IPS DF 6.9 (cell line): Measurements from ENCODE around the gene GIMAP8.
"Not testable (repeated sequence)": the region's sequence is repeated elsewhere in the genome, so short reads cannot be mapped to it uniquely, and the experiment has no call there.

Experiments
- DNase-seq: peaks from one replicate; pipeline ENCODE4 v3.0.0-alpha.2; 2013; ENCODE audit warnings: low read depth, low spot score
- H3K27ac ChIP-seq: one replicate; pipeline ENCODE4 v1.5.1; 2013; ENCODE audit warnings: low read length, control low read depth
- H3K27me3 ChIP-seq: 2 replicates; pipeline ENCODE4 v1.6.1; 2013; ENCODE audit warnings: mild to moderate bottlenecking, low read length; ENCODE audit not compliant: control insufficient read depth, insufficient read depth
- H3K36me3 ChIP-seq: 2 replicates; pipeline ENCODE4 v1.6.1; 2013; ENCODE audit warnings: low read length; ENCODE audit not compliant: control insufficient read depth, insufficient read depth
- H3K4me1 ChIP-seq: 2 replicates; pipeline ENCODE4 v1.6.1; 2013; ENCODE audit warnings: low read length; ENCODE audit not compliant: control insufficient read depth, insufficient read depth
- H3K4me3 ChIP-seq: 2 replicates; pipeline ENCODE4 v1.5.1; 2013; ENCODE audit warnings: mild to moderate bottlenecking, low read length
- H3K9me3 ChIP-seq: 2 replicates; pipeline ENCODE4 v1.6.1; 2013; ENCODE audit warnings: low read length, inconsistent platforms; ENCODE audit not compliant: control insufficient read depth, insufficient read depth
- WGBS: extraction: QIAGEN DNeasy Blood & Tissue Kit; methylation state at CpG from one replicate; pipeline ENCODE4 v1.1.7; 2013; ENCODE audit warnings: mixed read lengths, missing lambda C conversion rate; ENCODE audit not compliant: insufficient read length, insufficient coverage; 5-methylcytosine and 5-hydroxymethylcytosine counted together

The GIMAP8 gene

DNA sequence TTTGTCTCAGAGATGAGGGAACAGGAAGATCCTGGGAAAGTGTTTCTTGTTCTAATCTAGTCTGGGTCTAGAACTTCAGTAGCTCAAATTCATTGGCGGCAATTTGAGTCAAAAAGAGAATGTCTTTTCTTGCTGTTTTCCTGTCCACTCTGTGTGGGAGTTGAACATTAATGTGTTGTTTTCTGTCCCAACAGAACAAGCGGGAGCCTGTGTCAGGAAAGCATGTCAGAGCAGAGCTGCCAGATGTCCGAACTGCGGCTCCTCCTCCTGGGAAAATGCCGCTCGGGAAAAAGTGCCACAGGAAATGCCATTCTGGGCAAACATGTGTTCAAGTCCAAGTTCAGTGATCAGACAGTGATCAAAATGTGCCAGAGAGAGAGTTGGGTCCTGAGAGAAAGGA, 16.0 kb downstream of the GIMAP8 start:
- H3K4me1 ChIP-seq: no peaks in the 10 kb centered on the region
- no CpG with 5 or more reads among the region's 6 CpGs for WGBS
- H3K4me3 ChIP-seq: no peak overlapping the region
- H3K36me3 ChIP-seq: no peaks in the 10 kb centered on the region
- H3K9me3 ChIP-seq: no peaks in the 10 kb centered on the region
- no peak for DNase-seq
- no peak overlapping the region for H3K27ac ChIP-seq
- H3K27me3 ChIP-seq: no peaks in the 10 kb centered on the region

DNA sequence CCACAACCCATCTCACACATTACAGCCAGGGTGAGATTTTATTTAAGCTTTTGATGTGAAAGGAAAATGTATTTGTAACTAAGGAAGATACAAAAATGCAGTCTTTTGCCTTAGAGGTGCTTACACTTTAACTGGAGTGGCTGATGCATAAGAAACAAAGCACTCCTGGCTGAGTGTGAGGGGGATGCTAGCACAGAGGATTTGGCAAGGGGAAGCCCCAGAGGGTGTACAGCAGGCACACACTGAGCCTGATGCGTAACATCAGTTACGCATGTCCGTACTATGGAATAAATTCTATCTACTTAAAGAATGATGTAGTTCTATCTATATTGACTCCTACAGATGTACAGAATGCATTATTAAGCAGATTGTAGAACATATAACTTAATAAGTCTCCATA, 17.8 kb downstream of the GIMAP8 start:
- no peak overlapping the region for H3K4me3 ChIP-seq
- no peaks in the 10 kb centered on the region for H3K4me1 ChIP-seq
- no peaks in the 10 kb centered on the region for H3K27me3 ChIP-seq
- WGBS: no CpG with 5 or more reads among the region's 3 CpGs
- no peaks in the 10 kb centered on the region for H3K36me3 ChIP-seq
- no peak overlapping the region for H3K27ac ChIP-seq
- no peak for DNase-seq
- H3K9me3 ChIP-seq: no peaks in the 10 kb centered on the region

DNA sequence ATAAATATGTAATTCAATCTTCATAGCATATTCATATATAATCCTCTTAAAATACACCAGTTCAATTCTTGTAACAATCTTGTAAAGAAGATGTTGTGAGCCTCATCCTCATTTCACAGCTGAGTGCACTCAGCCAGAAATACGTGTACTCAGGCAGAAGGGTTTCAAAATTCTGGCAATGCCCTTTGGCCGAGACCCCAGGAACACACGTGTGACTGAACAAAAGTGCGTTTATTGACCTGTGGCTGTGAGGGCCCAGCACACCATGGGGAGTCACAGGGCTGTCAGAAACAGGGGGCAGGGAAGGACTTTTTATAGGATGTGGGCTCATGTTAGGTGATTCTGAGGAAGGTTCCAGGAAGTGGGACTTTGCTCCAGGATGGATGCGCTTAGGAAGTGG, 21.5 kb downstream of the GIMAP8 start:
- Histone ChIP-seq H3K4me3 (no peak overlapping the region), H3K4me1 (no peaks in the 10 kb centered on the region), H3K27ac (no peak overlapping the region), H3K36me3 (no peaks in the 10 kb centered on the region), H3K9me3 (no peaks in the 10 kb centered on the region), H3K27me3 (no peaks in the 10 kb centered on the region)
- no peak for DNase-seq
- WGBS: no CpG with 5 or more reads among the region's 5 CpGs

DNA sequence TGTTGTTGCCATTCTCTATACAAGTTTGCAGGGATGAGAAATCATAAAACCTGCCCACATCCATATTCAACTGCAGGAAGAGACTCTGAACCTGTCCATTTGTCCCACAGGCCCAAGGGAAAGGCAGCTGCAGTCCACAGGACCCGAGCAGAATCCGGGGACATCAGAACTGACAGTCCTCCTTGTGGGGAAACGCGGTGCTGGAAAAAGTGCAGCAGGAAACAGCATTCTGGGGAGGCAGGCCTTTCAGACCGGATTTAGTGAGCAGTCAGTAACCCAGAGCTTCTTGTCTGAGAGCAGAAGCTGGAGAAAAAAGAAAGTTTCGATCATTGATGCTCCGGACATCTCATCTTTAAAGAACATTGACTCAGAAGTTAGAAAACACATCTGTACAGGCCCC, 23.5 kb downstream of the GIMAP8 start:
- no peaks in the 10 kb centered on the region for H3K27me3 ChIP-seq
- H3K4me1 ChIP-seq: no peaks in the 10 kb centered on the region
- DNase-seq: no peak
- no peaks in the 10 kb centered on the region for H3K36me3 ChIP-seq
- H3K4me3 ChIP-seq: no peak overlapping the region
- no CpG with 5 or more reads among the region's 7 CpGs for WGBS
- no peak overlapping the region for H3K27ac ChIP-seq
- H3K9me3 ChIP-seq: no peaks in the 10 kb centered on the region

DNA sequence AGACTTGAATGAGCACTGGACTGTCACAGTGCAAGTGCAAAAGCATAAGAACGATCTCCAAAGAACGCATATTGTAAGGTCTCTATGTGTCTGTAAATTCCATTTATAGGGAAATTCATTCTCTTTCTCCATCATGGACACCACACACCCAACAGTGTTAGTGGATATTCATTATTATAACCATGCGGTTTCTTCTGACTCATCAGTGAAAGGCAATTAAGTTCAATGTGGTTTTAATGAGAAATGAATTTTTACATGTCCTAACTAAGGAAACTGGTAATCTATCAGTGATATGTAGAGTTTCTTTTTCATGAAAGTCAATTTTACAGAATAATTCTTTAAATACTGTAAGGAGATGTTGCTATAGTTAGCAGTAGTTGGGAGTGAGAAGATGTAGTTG, 25.9 kb downstream of the GIMAP8 start:
- H3K27me3 ChIP-seq: no peaks in the 10 kb centered on the region
- no peak overlapping the region for H3K27ac ChIP-seq
- no peaks in the 10 kb centered on the region for H3K9me3 ChIP-seq
- WGBS: no CpG with 5 or more reads among the region's 3 CpGs
- H3K4me3 ChIP-seq: no peak overlapping the region
- no peaks in the 10 kb centered on the region for H3K4me1 ChIP-seq
- H3K36me3 ChIP-seq: no peaks in the 10 kb centered on the region
- no peak for DNase-seq

DNA sequence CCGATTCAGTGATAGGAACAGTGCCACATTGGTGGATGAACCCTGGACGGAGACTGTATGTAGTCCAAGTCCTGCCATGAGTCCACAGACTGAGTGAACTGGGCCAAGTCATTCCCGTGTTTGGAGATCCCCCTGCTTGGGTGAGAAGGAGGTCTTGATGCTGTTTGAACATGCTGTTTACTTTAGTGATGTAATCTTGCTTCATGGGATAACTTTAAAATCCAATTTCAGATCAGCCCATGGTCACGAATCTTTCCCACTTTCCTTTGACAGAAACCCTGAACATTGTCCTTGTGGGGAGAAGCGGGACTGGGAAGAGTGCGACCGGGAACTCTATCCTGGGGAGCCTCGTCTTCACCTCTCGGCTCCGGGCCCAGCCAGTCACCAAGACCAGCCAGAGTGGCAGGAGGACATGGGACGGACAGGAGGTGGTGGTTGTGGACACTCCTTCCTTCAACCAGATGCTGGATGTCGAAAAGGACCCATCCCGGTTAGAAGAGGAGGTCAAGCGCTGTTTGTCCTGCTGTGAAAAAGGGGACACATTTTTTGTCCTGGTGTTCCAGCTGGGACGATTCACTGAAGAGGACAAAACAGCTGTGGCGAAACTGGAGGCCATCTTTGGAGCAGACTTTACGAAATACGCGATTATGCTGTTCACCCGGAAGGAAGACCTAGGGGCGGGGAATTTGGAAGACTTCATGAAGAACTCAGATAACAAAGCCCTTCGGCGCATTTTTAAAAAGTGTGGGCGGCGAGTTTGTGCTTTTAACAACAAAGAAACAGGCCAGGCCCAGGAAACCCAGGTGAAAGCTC, 26.6 kb downstream of the GIMAP8 start:
- Histone ChIP-seq H3K27me3 (no peaks in the 10 kb centered on the region), H3K9me3 (no peaks in the 10 kb centered on the region), H3K4me3 (no peak overlapping the region), H3K4me1 (no peaks in the 10 kb centered on the region), H3K27ac (no peak overlapping the region), H3K36me3 (no peaks in the 10 kb centered on the region)
- no CpG with 5 or more reads among the region's 25 CpGs for WGBS
- no peak for DNase-seq

DNA sequence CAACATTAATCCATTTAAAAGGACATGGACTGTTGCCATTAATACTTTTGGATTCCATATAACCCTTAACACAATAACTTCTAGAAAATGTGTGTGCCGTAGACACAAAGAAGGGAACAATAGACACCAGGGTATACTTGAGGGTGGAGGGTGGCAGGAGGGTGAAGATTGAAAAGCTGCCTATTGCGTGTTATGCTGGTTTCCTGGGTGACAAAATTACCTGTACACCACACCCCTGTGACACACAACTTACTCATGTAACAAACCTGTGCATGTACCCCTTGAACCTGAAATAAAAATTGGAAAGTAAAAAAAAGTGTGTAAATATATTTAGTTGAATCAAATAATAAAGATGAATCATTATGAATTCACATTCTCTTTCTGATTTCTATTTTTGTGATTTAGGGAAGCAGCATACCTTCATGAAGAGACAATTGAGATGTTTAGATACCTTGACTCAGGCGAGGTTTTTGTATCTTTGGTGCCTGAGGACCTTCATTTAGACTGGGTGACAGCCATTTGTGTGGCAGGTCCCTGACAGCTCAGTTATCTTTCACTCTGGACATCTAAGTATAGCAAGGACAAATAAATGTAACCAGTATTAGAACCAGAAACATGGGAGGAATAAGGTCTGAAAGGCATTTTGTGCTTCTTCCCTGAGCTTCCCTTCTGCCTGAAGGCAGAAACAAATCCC, 28.7 kb downstream of the GIMAP8 start:
- H3K9me3 ChIP-seq: no peaks in the 10 kb centered on the region
- no peak overlapping the region for H3K4me3 ChIP-seq
- H3K27ac ChIP-seq: no peak overlapping the region
- no CpG with 5 or more reads among the region's 3 CpGs for WGBS
- no peak for DNase-seq
- H3K36me3 ChIP-seq: no peaks in the 10 kb centered on the region
- H3K27me3 ChIP-seq: no peaks in the 10 kb centered on the region
- no peaks in the 10 kb centered on the region for H3K4me1 ChIP-seq

DNA sequence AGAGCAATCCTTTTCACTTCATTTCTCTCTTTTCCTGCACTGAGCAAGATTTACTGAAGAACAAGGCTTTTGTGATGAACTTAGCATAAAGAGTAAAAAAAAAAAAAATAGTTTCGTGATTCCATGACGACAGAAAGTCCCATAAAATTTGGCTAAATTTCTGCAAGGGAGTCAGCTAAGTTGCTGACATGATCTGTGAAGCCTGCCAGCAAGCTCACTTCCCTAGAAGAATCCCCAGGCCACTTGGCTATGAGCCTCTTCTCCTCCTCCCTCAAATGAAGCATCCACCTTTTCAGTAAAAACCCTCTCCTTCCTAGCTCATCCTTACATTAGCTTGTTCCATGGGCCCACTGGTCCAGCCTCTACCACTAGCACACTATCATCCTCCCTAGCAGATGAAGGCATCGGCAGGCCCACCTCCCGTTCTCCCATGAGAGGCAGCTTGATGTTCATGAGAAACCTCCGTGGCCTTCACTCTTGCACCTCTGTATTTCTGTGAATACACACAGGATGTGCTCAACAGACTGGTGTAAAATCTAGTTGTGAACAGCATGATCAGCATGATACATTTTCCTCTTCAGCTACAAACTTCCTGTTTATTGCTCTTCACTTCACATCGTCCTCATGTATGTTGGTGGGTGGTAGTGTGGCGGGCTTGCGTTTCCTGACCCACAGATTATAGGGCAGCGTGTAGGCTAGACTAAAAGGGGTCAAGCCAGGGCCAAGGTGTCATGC, 30.9 kb downstream of the GIMAP8 start:
- Histone ChIP-seq H3K4me3 (no peak overlapping the region), H3K4me1 (no peaks in the 10 kb centered on the region), H3K27me3 (no peaks in the 10 kb centered on the region), H3K36me3 (no peaks in the 10 kb centered on the region), H3K27ac (no peak overlapping the region), H3K9me3 (no peaks in the 10 kb centered on the region)
- DNase-seq: no peak
- no CpG with 5 or more reads among the region's 9 CpGs for WGBS

DNA sequence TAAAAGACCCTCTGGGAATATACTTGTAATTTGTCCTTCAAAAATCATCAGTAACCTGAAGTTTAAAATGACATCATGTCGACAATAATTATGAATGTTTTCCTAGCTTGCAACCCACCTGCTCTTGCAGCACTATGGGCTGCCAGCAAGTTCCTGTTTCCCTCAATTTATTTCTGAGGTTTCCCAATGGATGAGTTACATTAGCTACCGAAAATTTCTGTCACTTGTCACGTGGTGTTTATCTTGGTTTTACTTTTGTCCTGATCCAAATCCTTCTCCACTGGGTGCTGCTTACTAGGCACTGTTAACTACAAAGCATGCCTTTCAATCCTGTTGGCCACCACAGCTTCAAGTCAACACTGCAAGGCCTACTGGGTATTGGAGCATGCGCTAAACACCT, 31.5 kb downstream of the GIMAP8 start:
- Histone ChIP-seq H3K9me3 (no peaks in the 10 kb centered on the region), H3K27ac (no peak overlapping the region), H3K4me3 (no peak overlapping the region), H3K27me3 (no peaks in the 10 kb centered on the region), H3K36me3 (no peaks in the 10 kb centered on the region), H3K4me1 (no peaks in the 10 kb centered on the region)
- DNase-seq: no peak
- WGBS: no CpG with 5 or more reads among the region's 4 CpGs

DNA sequence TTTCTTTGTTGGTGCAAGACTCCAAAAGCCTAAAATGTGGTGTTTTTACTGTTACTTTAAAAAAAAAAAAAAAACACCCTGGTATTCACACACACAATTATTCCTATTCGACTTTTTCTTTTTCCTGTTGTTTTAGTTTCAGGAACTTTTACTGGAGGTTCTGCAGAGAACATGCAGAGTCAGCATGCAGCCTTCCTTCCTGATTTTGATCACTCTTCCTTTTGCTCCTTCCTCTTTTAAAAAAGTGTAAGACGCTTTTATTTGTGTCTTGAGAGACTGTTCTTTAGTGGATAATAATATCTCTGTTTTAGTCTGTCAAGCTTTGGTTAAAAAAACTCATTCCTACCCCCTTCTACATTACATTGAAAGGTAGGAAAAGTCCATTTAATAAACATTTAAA, 33.1 kb downstream of the GIMAP8 start:
- not testable (repeated sequence) for H3K4me3 ChIP-seq, H3K27me3 ChIP-seq, H3K36me3 ChIP-seq, H3K4me1 ChIP-seq, H3K9me3 ChIP-seq, DNase-seq, H3K27ac ChIP-seq
- WGBS: no CpG with 5 or more reads among the region's 2 CpGs
